ENCODE results near the gene MED16. TPM values are rescaled to one million over a fixed set of nuclear protein-coding genes. Genes with fewer than 3 reads are reported as not detected.

Gene MED16
- total RNA-seq, 1 experiment from 2014 or later = 25.9 TPM

DNA sequence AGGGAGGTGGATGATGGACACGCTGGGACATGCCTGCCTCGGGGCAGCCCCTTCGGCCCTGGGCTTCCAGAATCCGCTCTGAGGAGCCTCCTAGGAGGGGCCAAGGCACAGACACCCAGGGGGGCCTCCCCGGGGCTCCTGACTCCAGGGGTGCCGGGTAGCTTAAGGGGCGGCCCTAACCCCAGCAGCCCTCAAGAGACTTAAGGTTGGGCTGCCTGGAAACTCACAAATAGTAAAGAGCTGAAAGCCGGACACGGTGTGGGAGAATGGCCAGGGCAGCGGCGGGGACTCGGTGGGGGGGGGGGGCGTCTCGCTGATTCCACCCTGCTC is 40.5 kb upstream of the MED16 start:
- ATAC-seq = no peak
- Histone ChIP-seq H3K27me3 (ENCODE audit: low read length) (no peaks in the 10 kb centered on the region), H3K9me2 (replicated peaks; ENCODE audit: low read length) (no peaks in the 10 kb centered on the region), H3K9me3 (ENCODE audit: low read length) (no peaks in the 10 kb centered on the region), H3K9ac (ENCODE audit: low read length) (no peak overlapping the region), H4K20me1 (ENCODE audit: low read length) (no peaks in the 10 kb centered on the region), H3K4me2 (ENCODE audit: low read length) (no peak overlapping the region), H2AFZ (ENCODE audit: low read length) (no peak overlapping the region), H3K79me2 (ENCODE audit: low read length) (no peaks in the 10 kb centered on the region), H3K4me1 (ENCODE audit: insufficient read depth, low read length) (peaks cover 11% of the 10 kb centered on the region; the same call in 1 of the 2 replicates), H3K27ac (ENCODE audit: low read length) (no peak overlapping the region), H3F3A (ENCODE audit: low read length, unreplicated experiment) (no peaks in the 10 kb centered on the region), H3K36me3 (ENCODE audit: low read depth, low read length) (no peaks in the 10 kb centered on the region), H3K4me3 (ENCODE audit: low read length) (no peak overlapping the region)
- intact Hi-C loops (cut with micrococcal nuclease) = no loop called here
- ChIA-PET POLR2A (ENCODE audit: unreplicated experiment) (no interaction called here), CTCF (no interaction called here)
- BruUV-seq (replicated peaks) = no TSS peak
- TF ChIP-seq, protein P1, sequence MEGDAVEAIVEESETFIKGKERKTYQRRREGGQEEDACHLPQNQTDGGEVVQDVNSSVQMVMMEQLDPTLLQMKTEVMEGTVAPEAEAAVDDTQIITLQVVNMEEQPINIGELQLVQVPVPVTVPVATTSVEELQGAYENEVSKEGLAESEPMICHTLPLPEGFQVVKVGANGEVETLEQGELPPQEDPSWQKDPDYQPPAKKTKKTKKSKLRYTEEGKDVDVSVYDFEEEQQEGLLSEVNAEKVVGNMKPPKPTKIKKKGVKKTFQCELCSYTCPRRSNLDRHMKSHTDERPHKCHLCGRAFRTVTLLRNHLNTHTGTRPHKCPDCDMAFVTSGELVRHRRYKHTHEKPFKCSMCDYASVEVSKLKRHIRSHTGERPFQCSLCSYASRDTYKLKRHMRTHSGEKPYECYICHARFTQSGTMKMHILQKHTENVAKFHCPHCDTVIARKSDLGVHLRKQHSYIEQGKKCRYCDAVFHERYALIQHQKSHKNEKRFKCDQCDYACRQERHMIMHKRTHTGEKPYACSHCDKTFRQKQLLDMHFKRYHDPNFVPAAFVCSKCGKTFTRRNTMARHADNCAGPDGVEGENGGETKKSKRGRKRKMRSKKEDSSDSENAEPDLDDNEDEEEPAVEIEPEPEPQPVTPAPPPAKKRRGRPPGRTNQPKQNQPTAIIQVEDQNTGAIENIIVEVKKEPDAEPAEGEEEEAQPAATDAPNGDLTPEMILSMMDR (conservative IDR thresholded peaks at IDR 0.05; ENCODE audit: low read depth, low read length) = no peak
- TF ChIP-seq EZH2phosphoT487 (IDR thresholded peaks at IDR 0.05; ENCODE audit: borderline replicate concordance, low read length) = no peak
- TF ChIP-seq EZH2 (IDR thresholded peaks at IDR 0.05; ENCODE audit: low read length, unreplicated experiment) = no peak
- no peak for DNase-seq

DNA sequence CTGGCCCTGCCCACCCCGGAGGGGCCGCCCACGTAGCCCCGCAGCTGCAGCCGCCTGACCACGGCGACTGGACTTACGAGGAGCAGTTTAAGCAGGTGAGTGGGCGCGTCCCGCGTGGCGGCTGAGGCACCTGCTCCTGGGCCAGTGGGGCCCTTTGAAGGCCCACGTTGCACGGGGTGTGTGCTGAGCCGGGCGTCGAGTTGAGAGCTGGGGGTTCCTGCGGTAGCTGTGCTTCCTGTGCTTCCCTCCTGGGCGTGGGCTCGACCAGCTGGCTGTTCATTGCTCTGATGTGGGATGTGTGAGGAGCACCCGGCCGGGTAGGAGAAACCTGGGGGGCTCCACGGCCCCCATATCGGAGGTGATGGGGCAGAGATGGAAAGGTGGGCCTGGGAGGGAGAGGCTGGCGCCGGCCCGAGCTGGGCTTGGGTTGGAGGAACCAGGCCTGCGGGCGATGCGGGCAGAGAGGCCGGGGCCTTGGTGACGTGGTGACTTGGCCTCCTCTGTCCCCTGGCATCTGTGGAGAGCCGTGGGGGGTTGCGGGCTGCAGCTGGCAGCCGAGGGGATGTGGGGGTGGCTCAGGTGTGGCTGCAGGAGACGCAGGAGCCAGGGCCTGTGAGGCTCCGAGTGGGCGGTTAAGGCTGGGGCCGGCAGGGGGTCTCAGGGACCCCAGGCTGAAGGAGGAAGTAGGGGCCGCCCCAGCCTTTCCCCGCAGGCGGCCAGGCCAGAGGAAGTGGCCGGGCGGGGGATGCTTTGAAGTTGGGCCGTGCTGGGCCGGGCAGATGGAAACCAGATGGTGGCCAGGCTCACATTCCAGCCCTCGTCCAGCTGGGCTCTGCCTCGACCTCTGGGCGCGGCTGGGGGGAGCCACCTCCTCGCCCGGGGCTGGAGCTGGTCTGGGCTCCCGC is 39.9 kb upstream of the MED16 start:
- H3K4me1 ChIP-seq (ENCODE audit: insufficient read depth, low read length) = peaks cover 11% of the 10 kb centered on the region; the same call in 1 of the 2 replicates
- H3K9me2 ChIP-seq (replicated peaks; ENCODE audit: low read length) = no peaks in the 10 kb centered on the region
- H3K27me3 ChIP-seq (ENCODE audit: low read length) = no peaks in the 10 kb centered on the region
- no peak overlapping the region for H3K4me2 ChIP-seq (ENCODE audit: low read length)
- H3K9ac ChIP-seq (ENCODE audit: low read length) = no peak overlapping the region
- H2AFZ ChIP-seq (ENCODE audit: low read length) = no peak overlapping the region
- H3K36me3 ChIP-seq (ENCODE audit: low read depth, low read length) = no peaks in the 10 kb centered on the region
- H3K79me2 ChIP-seq (ENCODE audit: low read length) = no peaks in the 10 kb centered on the region
- no peak for ATAC-seq
- H3F3A ChIP-seq (ENCODE audit: low read length, unreplicated experiment) = no peaks in the 10 kb centered on the region
- BruUV-seq (replicated peaks) = no TSS peak
- H3K9me3 ChIP-seq (ENCODE audit: low read length) = no peaks in the 10 kb centered on the region
- H3K4me3 ChIP-seq (ENCODE audit: low read length) = no peak overlapping the region
- H3K27ac ChIP-seq (ENCODE audit: low read length) = no peak overlapping the region
- no peaks in the 10 kb centered on the region for H4K20me1 ChIP-seq (ENCODE audit: low read length)
- TF ChIP-seq EZH2 (IDR thresholded peaks at IDR 0.05; ENCODE audit: low read length, unreplicated experiment) (no peak), EZH2phosphoT487 (IDR thresholded peaks at IDR 0.05; ENCODE audit: borderline replicate concordance, low read length) (no peak)
- TF ChIP-seq, protein P1 (conservative IDR thresholded peaks at IDR 0.05; ENCODE audit: low read depth, low read length) = no peak
- no peak for DNase-seq
- intact Hi-C loops (cut with micrococcal nuclease) = no loop called here
- POLR2A ChIA-PET (ENCODE audit: unreplicated experiment) = no interaction called here
- CTCF ChIA-PET = no interaction called here
